ENCODE results near the gene IFFO2. TPM values are rescaled to one million over a fixed set of nuclear protein-coding genes. Genes with fewer than 3 reads are reported as not detected.

The IFFO2 gene
- total RNA-seq, 2 donors from 2014 or later, result 23.5 to 44.2 TPM

- no peaks in the 10 kb centered on the region for H3K27me3 Mint-ChIP-seq
- no peaks in the 10 kb centered on the region for H3K9me3 Mint-ChIP-seq
- H3K4me1 Mint-ChIP-seq (ENCODE audit: low read depth in 2 of 2), result peaks cover 26 to 53% of the 10 kb centered on the region in 2 donors
- H3K36me3 Mint-ChIP-seq, result no peaks in the 10 kb centered on the region
- H3K4me3 Mint-ChIP-seq, result no peak overlapping the region
- DNase-seq (ENCODE audit: low spot score) (no peak), ATAC-seq (no peak)
- H3K27ac Mint-ChIP-seq, result peak overlapping the region in 1 of 2 donors; percentile 53
Observed at GRCh38 chr1:18934205-18935000, 22.1 kb downstream of the IFFO2 start.

- DNase-seq (ENCODE audit: low spot score) (no peak), ATAC-seq (no peak)
- Mint-ChIP-seq H3K36me3 (no peaks in the 10 kb centered on the region), H3K27me3 (no peaks in the 10 kb centered on the region), H3K4me1 (ENCODE audit: low read depth in 2 of 2) (peaks cover 31 to 55% of the 10 kb centered on the region in 2 donors), H3K4me3 (no peak overlapping the region), H3K9me3 (no peaks in the 10 kb centered on the region), H3K27ac (no peak overlapping the region)
Observed at GRCh38 chr1:18932879-18933278, 23.6 kb downstream of the IFFO2 start.

DNA sequence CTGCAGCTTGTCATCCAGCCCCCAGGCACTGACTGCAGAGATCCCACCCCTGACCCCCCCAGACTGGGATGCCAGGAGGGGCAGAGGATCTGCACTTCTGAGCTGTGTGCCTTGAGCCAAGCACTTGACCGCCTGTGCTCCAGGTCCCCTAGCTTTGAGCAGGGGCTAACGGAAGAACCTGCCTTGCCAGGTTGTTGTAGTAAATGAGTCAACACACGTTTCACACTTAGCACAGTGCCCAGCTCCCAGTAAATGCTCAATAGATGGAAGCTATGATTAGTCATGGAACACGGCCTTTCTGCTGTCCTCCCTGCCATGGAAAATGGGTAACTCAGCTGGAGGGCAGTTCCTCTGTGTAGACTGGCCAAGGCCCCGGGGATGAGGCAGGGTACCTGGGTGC is 24.1 kb downstream of the IFFO2 start:
- Mint-ChIP-seq H3K27ac (peak overlapping the region; percentile 26 to 75), H3K27me3 (no peaks in the 10 kb centered on the region), H3K4me3 (no peak overlapping the region), H3K4me1 (ENCODE audit: low read depth in 2 of 2) (peaks cover 36 to 59% of the 10 kb centered on the region in 2 donors), H3K36me3 (no peaks in the 10 kb centered on the region), H3K9me3 (no peaks in the 10 kb centered on the region)
- DNase-seq (ENCODE audit: low spot score), result no peak
- no peak for ATAC-seq

GRCh38 chr1:18931730-18932129 is 24.7 kb downstream of the IFFO2 start:
- no peaks in the 10 kb centered on the region for H3K9me3 Mint-ChIP-seq
- H3K27ac Mint-ChIP-seq, result peak overlapping the region in 1 of 2 donors; percentile 75
- H3K4me3 Mint-ChIP-seq, result no peak overlapping the region
- ATAC-seq, result no peak
- H3K36me3 Mint-ChIP-seq, result no peaks in the 10 kb centered on the region
- peaks cover 35 to 59% of the 10 kb centered on the region in 2 donors for H3K4me1 Mint-ChIP-seq (ENCODE audit: low read depth in 2 of 2)
- no peaks in the 10 kb centered on the region for H3K27me3 Mint-ChIP-seq
- DNase-seq (ENCODE audit: low spot score), result no peak

DNA sequence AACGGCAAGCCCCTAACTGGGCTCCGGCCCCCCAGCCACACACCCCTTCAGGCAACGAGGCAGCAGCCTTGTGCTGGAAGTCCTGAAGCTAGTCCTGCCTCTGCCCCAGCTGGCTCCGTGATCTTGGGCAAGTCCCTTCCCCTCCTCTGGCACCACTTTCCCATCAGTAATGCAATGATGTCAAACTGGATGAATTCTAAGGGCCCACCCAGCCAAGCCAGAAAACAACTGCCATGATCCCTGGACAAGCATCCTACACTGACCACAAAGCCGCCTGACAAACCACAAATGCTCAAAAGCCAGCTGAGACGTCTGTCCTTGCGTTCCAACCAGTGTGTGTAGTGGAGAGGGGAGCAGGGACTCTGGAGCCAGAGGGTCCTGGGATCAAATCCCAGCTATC is 26.8 kb downstream of the IFFO2 start:
- H3K4me1 Mint-ChIP-seq (ENCODE audit: low read depth in 2 of 2), result peaks cover 42 to 65% of the 10 kb centered on the region in 2 donors
- H3K4me3 Mint-ChIP-seq, result no peak overlapping the region

DNA sequence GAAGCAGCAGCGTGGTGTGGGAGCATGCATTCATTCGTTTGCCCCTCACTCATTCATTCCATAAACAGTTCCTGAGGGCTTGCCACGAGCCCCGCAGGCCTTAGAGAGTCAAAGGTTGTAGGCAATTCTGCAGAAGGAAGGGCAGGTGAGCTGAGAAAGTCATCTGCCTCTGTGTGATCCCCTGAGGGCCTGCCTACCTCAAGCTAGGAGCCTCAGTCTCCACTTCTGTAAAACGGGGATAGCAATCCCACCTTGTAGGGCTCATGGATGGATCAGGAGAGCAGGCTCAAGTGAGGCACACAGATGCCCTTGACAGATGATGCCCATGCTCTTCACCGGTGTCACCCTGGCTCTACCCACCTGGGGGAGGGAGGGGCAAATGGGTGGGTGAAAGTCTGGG is 27.5 kb downstream of the IFFO2 start:
- DNase-seq (ENCODE audit: low spot score) (no peak), ATAC-seq (no peak)
- H3K27ac Mint-ChIP-seq, result peak overlapping the region; percentile 98 to 99
- no peaks in the 10 kb centered on the region for H3K9me3 Mint-ChIP-seq
- H3K36me3 Mint-ChIP-seq, result peaks cover 6% of the 10 kb centered on the region
- H3K27me3 Mint-ChIP-seq, result no peaks in the 10 kb centered on the region
- H3K4me3 Mint-ChIP-seq, result peak overlapping the region; percentile 8
- peaks cover 42 to 62% of the 10 kb centered on the region in 2 donors for H3K4me1 Mint-ChIP-seq (ENCODE audit: low read depth in 2 of 2)

More for the DNA sequence above, 26.8 kb downstream of the IFFO2 start:
- no peaks in the 10 kb centered on the region for H3K27me3 Mint-ChIP-seq
- ATAC-seq, result no peak
- H3K9me3 Mint-ChIP-seq, result no peaks in the 10 kb centered on the region
- H3K27ac Mint-ChIP-seq, result peak overlapping the region in 1 of 2 donors; percentile 75
- H3K36me3 Mint-ChIP-seq, result peaks cover 6% of the 10 kb centered on the region
- DNase-seq (ENCODE audit: low spot score), result no peak

DNA sequence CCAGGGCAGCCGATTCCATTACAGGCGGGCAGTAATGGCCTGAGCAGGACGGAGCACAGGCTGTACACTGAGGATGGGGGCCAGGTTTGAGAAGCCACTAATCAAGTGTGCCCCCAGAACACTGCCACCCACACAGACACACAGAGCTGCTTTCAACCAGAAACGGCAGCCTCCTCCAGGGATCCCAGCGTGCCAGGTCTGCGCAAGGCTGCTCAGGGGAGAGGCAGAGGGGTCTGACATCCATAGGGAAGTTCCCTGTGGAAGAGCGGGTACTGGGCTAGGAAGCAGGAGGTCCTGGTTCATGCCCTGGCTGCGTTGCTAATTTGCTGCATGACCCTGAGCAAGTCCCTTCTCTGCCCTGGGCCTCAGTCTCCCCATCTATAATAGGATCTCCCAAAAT is 28.1 kb downstream of the IFFO2 start:
- Mint-ChIP-seq H3K4me3 (peak overlapping the region; percentile 90), H3K36me3 (peaks cover 6% of the 10 kb centered on the region), H3K4me1 (ENCODE audit: low read depth in 2 of 2) (peaks cover 48 to 66% of the 10 kb centered on the region in 2 donors), H3K27ac (peak overlapping the region; percentile 98 to 99), H3K27me3 (no peaks in the 10 kb centered on the region), H3K9me3 (no peaks in the 10 kb centered on the region)
- DNase-seq (ENCODE audit: low spot score), result no peak
- ATAC-seq, result no peak

- Mint-ChIP-seq H3K27ac (peak overlapping the region; percentile 98 to 99), H3K4me1 (ENCODE audit: low read depth in 2 of 2) (peaks cover 54 to 73% of the 10 kb centered on the region in 2 donors), H3K36me3 (peaks cover 6% of the 10 kb centered on the region), H3K9me3 (no peaks in the 10 kb centered on the region), H3K4me3 (peak overlapping the region; percentile 90), H3K27me3 (no peaks in the 10 kb centered on the region)
- peak in 1 of 2 donors; percentile 57 for ATAC-seq
- no peak for DNase-seq (ENCODE audit: low spot score)
Observed at GRCh38 chr1:18927654-18928272, 28.7 kb downstream of the IFFO2 start.

GRCh38 chr1:18927082-18927653 is 29.3 kb downstream of the IFFO2 start:
- DNase-seq (ENCODE audit: low spot score) (no peak), ATAC-seq (peak; percentile 66 to 67)
- Mint-ChIP-seq H3K36me3 (peaks cover 6% of the 10 kb centered on the region), H3K9me3 (no peaks in the 10 kb centered on the region), H3K4me1 (ENCODE audit: low read depth in 2 of 2) (peaks cover 52 to 68% of the 10 kb centered on the region in 2 donors), H3K27me3 (no peaks in the 10 kb centered on the region), H3K27ac (peak overlapping the region; percentile 98 to 99), H3K4me3 (peak overlapping the region; percentile 90)

DNA sequence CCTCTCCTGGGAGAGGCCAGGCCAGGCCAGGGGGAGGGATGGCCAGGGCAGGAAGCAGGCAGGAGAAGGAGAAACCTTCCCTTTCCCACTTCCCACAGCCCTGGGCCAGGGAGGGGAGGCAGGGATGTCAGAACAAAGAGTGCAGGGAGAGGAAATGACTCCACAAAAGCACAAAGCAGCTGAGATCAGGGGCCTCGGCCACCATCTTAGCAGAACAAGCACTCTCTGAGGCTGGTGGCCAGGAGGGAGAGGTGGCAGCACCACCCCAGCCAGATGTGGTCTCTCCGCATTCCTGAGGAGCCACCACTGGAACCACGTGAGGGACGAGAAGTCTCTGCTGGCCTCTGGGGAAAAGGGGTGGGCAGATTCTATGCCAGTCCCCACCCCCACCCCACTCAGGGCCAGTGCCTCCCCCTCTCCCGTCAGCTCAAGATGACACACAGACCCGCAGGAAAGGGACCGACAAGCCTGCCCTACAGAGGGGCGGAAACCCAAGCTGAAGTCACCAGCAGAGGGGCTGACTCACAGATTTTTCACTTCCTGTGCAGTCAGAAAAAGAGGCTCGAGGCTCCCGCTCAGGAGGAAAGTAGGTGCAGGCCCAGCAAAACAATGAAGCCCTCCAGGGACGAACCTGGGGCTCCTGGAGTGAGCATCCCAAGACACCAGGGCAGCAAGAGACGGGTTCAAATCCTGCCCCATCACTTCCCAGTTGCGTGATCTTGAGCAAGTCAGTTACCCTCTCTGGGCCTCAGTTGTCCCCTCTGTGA is 30.0 kb downstream of the IFFO2 start:
- Mint-ChIP-seq H3K4me1 (ENCODE audit: low read depth in 2 of 2) (peaks cover 49 to 61% of the 10 kb centered on the region in 2 donors), H3K27me3 (no peaks in the 10 kb centered on the region), H3K36me3 (peaks cover 6% of the 10 kb centered on the region), H3K4me3 (peak overlapping the region; percentile 90), H3K27ac (peak overlapping the region; percentile 98 to 99), H3K9me3 (no peaks in the 10 kb centered on the region)
- peak; percentile 95 for ATAC-seq
- peak; percentile 94 for DNase-seq (ENCODE audit: low spot score)

DNA sequence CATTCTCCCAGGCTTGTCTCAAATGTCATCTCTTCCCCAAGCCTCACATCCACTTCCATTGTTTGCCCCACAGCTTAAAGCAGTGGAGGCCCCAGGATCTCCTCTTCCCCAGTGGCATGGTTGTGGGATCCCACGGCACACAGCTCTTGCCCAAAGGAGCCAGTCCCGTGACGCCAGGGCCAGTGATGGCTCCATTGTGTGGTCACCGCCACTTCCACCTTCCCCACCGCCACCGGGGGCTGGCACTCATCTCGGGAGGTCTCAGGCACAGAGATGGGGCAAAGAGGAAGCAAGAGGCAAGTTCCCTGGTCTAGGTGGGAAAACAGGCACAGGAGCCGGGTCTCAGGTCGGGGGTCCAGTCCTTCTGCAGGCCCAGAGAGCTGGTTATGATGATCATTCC is 31.2 kb downstream of the IFFO2 start:
- ATAC-seq (no peak), DNase-seq (ENCODE audit: low spot score) (no peak)
- no peaks in the 10 kb centered on the region for H3K27me3 Mint-ChIP-seq
- no peaks in the 10 kb centered on the region for H3K9me3 Mint-ChIP-seq
- H3K27ac Mint-ChIP-seq, result peak overlapping the region; percentile 98 to 99
- peaks cover 49 to 57% of the 10 kb centered on the region in 2 donors for H3K4me1 Mint-ChIP-seq (ENCODE audit: low read depth in 2 of 2)
- H3K36me3 Mint-ChIP-seq, result peaks cover 6% of the 10 kb centered on the region
- H3K4me3 Mint-ChIP-seq, result peak overlapping the region; percentile 44

DNA sequence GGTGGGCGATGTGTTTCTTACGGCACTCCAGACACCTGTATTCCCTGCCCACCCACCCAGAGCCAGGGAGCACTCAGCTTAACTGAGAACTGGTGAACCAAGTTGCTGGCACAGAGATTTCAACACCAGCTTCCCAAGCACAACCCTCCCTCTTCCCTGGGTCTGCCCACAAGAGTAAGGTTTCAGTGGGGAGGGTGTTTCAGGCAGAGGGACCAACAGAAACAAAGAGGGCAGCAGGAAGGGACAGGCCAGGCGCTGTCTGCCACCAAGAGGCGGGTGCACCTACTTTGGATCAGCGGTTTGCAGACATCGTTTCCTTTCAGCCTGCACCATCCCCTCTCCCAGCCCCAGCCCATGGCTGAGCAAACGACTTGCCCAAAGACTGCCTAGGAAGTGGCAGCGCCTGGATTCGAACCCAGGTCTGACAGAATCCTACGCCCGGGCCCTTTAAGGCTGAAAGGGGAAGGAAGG is 32.2 kb downstream of the IFFO2 start:
- DNase-seq (ENCODE audit: low spot score) (no peak), ATAC-seq (no peak)
- H3K4me3 Mint-ChIP-seq, result no peak overlapping the region
- H3K27me3 Mint-ChIP-seq, result no peaks in the 10 kb centered on the region
- peak overlapping the region; percentile 98 to 99 for H3K27ac Mint-ChIP-seq
- H3K4me1 Mint-ChIP-seq (ENCODE audit: low read depth in 2 of 2), result peaks cover 41 to 49% of the 10 kb centered on the region in 2 donors
- no peaks in the 10 kb centered on the region for H3K9me3 Mint-ChIP-seq
- peaks cover 6% of the 10 kb centered on the region for H3K36me3 Mint-ChIP-seq

- peak overlapping the region; percentile 37 to 99 for H3K27ac Mint-ChIP-seq
Observed at GRCh38 chr1:18923756-18924211, 32.7 kb downstream of the IFFO2 start.

More at GRCh38 chr1:18923756-18924211, 32.7 kb downstream of the IFFO2 start:
- ATAC-seq (no peak), DNase-seq (ENCODE audit: low spot score) (no peak)
- H3K27me3 Mint-ChIP-seq, result no peaks in the 10 kb centered on the region
- H3K4me3 Mint-ChIP-seq, result peak overlapping the region; percentile 36
- H3K9me3 Mint-ChIP-seq, result no peaks in the 10 kb centered on the region
- H3K36me3 Mint-ChIP-seq, result peaks cover 6% of the 10 kb centered on the region
- peaks cover 41 to 46% of the 10 kb centered on the region in 2 donors for H3K4me1 Mint-ChIP-seq (ENCODE audit: low read depth in 2 of 2)
